Neural progenitor cell (in vitro differentiated cells): Measurements from ENCODE around the gene CNOT6L. TPM values are rescaled to one million over a fixed set of nuclear protein-coding genes. Genes with fewer than 3 reads are reported as not detected.

Experiments
- DNase-seq: peaks from one replicate; pipeline ENCODE4 v3.0.0-alpha.2; 2016; ENCODE audit warnings: low spot score
- H2AFZ ChIP-seq: fragments of 200-600 bp; sonication (generic); replicated peaks from 2 replicates; pipeline ENCODE4 v1.6.1; 2016; ENCODE audit warnings: antibody characterized with exemption
- H3F3A ChIP-seq: fragments of 200-600 bp; sonication (generic); 2 replicates; pipeline ENCODE4 v1.6.1; 2016; ENCODE audit warnings: antibody characterized with exemption, low read depth
- H3K27ac ChIP-seq: fragments of 200-600 bp; sonication (generic); 2 replicates; pipeline ENCODE4 v1.5.1; 2016; ENCODE audit warnings: mild to moderate bottlenecking
- H3K27me3 ChIP-seq: fragments of 200-600 bp; sonication (generic); 2 replicates; pipeline ENCODE4 v1.6.1; 2016; ENCODE audit warnings: mild to moderate bottlenecking, moderate library complexity
- H3K36me3 ChIP-seq: fragments of 200-600 bp; sonication (generic); 2 replicates; pipeline ENCODE4 v1.5.1; 2016
- H3K4me1 ChIP-seq: fragments of 200-600 bp; sonication (generic); 2 replicates; pipeline ENCODE4 v1.6.1; 2016; ENCODE audit warnings: mixed run types
- H3K4me2 ChIP-seq: fragments of 200-600 bp; sonication (generic); 2 replicates; pipeline ENCODE4 v1.6.1; 2016
- H3K4me3 ChIP-seq: fragments of 200-600 bp; sonication (generic); 2 replicates; pipeline ENCODE4 v1.5.1; 2016
- H3K79me2 ChIP-seq: fragments of 200-600 bp; sonication (generic); 2 replicates; pipeline ENCODE4 v1.6.1; 2016; ENCODE audit warnings: low read depth
- H3K9ac ChIP-seq: fragments of 200-600 bp; sonication (generic); 2 replicates; pipeline ENCODE4 v1.6.1; 2016
- H3K9me3 ChIP-seq: fragments of 200-600 bp; sonication (generic); 2 replicates; pipeline ENCODE4 v1.5.1; 2016; ENCODE audit warnings: low read depth
- H4K20me1 ChIP-seq: fragments of 200-600 bp; sonication (generic); 2 replicates; pipeline ENCODE4 v1.6.1; 2016; ENCODE audit warnings: low read depth
- H3K27ac Mint-ChIP-seq: 3 replicates; pipeline ENCODE4 v1.8.0; 2021; ENCODE audit warnings: mixed read lengths
- H3K27me3 Mint-ChIP-seq: 2 replicates; pipeline ENCODE4 v1.8.0; 2022; ENCODE audit warnings: low read depth, mild to moderate bottlenecking, inconsistent platforms, moderate library complexity, mixed read lengths; ENCODE audit not compliant: insufficient read depth
- H3K36me3 Mint-ChIP-seq: 3 replicates; pipeline ENCODE4 v1.8.0; 2021; ENCODE audit warnings: mixed read lengths
- H3K4me1 Mint-ChIP-seq: 3 replicates; pipeline ENCODE4 v1.8.0; 2021; ENCODE audit warnings: mixed read lengths
- H3K4me3 Mint-ChIP-seq: 3 replicates; pipeline ENCODE4 v1.8.0; 2021; ENCODE audit warnings: mild to moderate bottlenecking, moderate library complexity, mixed read lengths
- H3K9me3 Mint-ChIP-seq: 3 replicates; pipeline ENCODE4 v1.8.0; 2020; ENCODE audit warnings: mixed read lengths
- EZH2 ChIP-seq: fragments of 200-600 bp; sonication (generic); IDR thresholded peaks from 2 replicates; pipeline ENCODE4 v1.6.1; 2017; ENCODE audit warnings: antibody characterized with exemption, mild to moderate bottlenecking, moderate library complexity
- EZH2phosphoT487 ChIP-seq: fragments of 200-600 bp; sonication (generic); IDR thresholded peaks from 2 replicates; pipeline ENCODE4 v1.6.1; 2017; ENCODE audit warnings: antibody characterized with exemption
- total RNA-seq: library from RNA; depleted of rRNA; stranded (reverse); fragments of >200 nt; gene quantifications from 2 replicates; pipeline ENCODE4 v1.2.3, GENCODE V29; 2015; ENCODE audit warnings: low replicate concordance
- TF ChIP-seq, protein P1 (sequence below): fragments of 200-600 bp; sonication (generic); IDR thresholded peaks from 2 replicates; pipeline ENCODE4 v1.5.1; 2017; ENCODE audit warnings: antibody characterized with exemption, mild to moderate bottlenecking

The CNOT6L gene
- total RNA-seq, 1 donor from 2014 or later = 7.5 TPM

DNA sequence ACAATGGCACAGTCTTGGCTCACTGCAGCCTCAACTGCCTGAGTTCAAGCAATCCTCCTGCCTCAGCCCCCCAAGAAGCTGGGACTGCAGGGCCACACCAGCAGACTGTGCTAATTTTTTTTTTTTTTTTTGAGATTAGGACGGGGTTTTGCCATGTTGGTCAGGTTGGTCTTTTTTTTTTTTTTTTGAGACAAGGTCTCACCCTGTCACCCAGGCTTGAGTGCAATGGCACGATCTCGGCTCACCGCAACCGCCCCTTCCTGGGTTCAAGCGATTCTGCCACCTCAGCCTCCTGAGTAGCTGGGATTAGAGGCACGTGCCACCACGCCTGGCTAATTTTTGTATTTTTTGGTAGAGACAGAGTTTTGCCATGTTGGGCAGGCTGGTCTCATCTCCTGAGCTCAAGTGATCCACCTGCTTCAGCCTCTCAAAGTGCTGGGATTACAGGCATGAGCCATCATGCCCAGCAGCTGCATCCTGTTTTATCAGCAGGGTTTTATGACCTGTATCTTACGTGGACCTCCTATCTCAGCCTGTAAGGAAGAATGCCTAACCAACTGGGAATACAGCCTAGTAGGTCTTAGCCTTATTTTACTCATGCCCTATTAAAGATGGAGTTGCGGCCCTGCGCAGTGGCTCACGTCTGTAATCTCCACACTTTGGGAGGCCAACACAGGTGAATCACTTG lies 30.3 kb upstream of the CNOT6L start:
- H3K36me3 ChIP-seq = no peaks in the 10 kb centered on the region
- H3K36me3 Mint-ChIP-seq = no peaks in the 10 kb centered on the region
- no peaks in the 10 kb centered on the region for H3K4me1 ChIP-seq
- H3K4me2 ChIP-seq = no peak overlapping the region
- DNase-seq = no peak
- H4K20me1 ChIP-seq = no peaks in the 10 kb centered on the region
- H3K9me3 ChIP-seq = no peaks in the 10 kb centered on the region
- H3K27me3 Mint-ChIP-seq = no peaks in the 10 kb centered on the region
- H3F3A ChIP-seq = no peaks in the 10 kb centered on the region
- no peak overlapping the region for H3K27ac ChIP-seq
- TF ChIP-seq, protein P1, sequence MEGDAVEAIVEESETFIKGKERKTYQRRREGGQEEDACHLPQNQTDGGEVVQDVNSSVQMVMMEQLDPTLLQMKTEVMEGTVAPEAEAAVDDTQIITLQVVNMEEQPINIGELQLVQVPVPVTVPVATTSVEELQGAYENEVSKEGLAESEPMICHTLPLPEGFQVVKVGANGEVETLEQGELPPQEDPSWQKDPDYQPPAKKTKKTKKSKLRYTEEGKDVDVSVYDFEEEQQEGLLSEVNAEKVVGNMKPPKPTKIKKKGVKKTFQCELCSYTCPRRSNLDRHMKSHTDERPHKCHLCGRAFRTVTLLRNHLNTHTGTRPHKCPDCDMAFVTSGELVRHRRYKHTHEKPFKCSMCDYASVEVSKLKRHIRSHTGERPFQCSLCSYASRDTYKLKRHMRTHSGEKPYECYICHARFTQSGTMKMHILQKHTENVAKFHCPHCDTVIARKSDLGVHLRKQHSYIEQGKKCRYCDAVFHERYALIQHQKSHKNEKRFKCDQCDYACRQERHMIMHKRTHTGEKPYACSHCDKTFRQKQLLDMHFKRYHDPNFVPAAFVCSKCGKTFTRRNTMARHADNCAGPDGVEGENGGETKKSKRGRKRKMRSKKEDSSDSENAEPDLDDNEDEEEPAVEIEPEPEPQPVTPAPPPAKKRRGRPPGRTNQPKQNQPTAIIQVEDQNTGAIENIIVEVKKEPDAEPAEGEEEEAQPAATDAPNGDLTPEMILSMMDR = no peak
- TF ChIP-seq EZH2 (no peak), EZH2phosphoT487 (no peak)
- no peak overlapping the region for H2AFZ ChIP-seq
- no peak overlapping the region for H3K27ac Mint-ChIP-seq
- no peaks in the 10 kb centered on the region for H3K9me3 Mint-ChIP-seq
- H3K27me3 ChIP-seq = no peaks in the 10 kb centered on the region
- no peak overlapping the region for H3K4me3 Mint-ChIP-seq
- no peak overlapping the region for H3K9ac ChIP-seq
- H3K4me1 Mint-ChIP-seq = no peaks in the 10 kb centered on the region
- H3K79me2 ChIP-seq = no peaks in the 10 kb centered on the region
- H3K4me3 ChIP-seq = no peak overlapping the region

DNA sequence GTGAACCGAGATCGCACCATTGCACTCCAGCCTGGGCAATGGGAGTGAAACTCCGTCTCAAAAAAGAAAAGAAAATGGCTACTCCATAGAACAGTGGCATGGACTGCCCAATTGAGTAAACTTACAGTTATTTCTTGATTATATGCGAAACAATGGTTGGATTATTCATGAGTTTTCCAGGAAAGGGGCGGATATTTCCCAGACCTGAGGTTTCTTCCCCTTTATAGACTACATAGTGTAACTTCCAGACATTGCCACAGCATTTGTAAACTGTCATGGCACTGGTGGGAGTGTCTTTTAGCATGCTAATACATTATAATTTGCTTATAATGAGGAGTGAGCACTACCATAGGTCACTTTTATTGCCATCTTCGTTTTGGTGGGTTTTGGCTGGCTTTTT lies 29.3 kb upstream of the CNOT6L start:
- no peak overlapping the region for H3K4me3 Mint-ChIP-seq
- H3K27me3 Mint-ChIP-seq = no peaks in the 10 kb centered on the region
- TF ChIP-seq EZH2 (no peak), EZH2phosphoT487 (no peak)
- TF ChIP-seq, protein P1 = no peak
- Histone ChIP-seq H3K4me2 (no peak overlapping the region), H3K4me1 (no peaks in the 10 kb centered on the region), H4K20me1 (no peaks in the 10 kb centered on the region), H3K36me3 (no peaks in the 10 kb centered on the region), H3K9me3 (no peaks in the 10 kb centered on the region), H3K27ac (no peak overlapping the region), H2AFZ (no peak overlapping the region), H3K79me2 (no peaks in the 10 kb centered on the region), H3K27me3 (no peaks in the 10 kb centered on the region), H3F3A (no peaks in the 10 kb centered on the region), H3K9ac (no peak overlapping the region), H3K4me3 (no peak overlapping the region)
- H3K9me3 Mint-ChIP-seq = no peaks in the 10 kb centered on the region
- H3K36me3 Mint-ChIP-seq = no peaks in the 10 kb centered on the region
- H3K4me1 Mint-ChIP-seq = no peaks in the 10 kb centered on the region
- no peak for DNase-seq
- H3K27ac Mint-ChIP-seq = no peak overlapping the region

DNA sequence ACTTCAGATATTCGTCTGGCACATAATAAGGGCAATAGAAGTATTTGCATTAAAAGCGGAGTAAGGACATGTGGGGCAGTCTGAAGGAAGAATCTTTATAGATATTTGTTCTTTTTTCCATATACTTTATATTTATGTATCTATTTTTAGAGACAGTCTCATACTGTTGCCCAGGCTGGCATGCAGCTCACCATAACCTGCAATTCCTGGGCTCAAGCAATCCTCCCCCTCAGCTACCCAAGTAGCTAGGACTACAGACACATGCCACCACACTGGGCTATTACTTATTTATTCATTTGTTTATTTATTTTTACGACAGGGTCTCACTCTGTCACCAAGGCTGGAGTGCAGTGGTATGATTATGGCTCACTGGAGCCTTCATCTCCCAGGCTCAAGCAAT lies 26.8 kb upstream of the CNOT6L start:
- Histone ChIP-seq H3K79me2 (no peaks in the 10 kb centered on the region), H2AFZ (no peak overlapping the region), H3K4me2 (no peak overlapping the region), H4K20me1 (no peaks in the 10 kb centered on the region), H3K4me1 (no peaks in the 10 kb centered on the region), H3K27me3 (no peaks in the 10 kb centered on the region), H3K27ac (no peak overlapping the region), H3K9ac (no peak overlapping the region), H3K4me3 (no peak overlapping the region), H3K9me3 (no peaks in the 10 kb centered on the region), H3F3A (no peaks in the 10 kb centered on the region), H3K36me3 (no peaks in the 10 kb centered on the region)
- no peak for DNase-seq
- no peaks in the 10 kb centered on the region for H3K9me3 Mint-ChIP-seq
- H3K27me3 Mint-ChIP-seq = no peaks in the 10 kb centered on the region
- H3K4me1 Mint-ChIP-seq = no peaks in the 10 kb centered on the region
- H3K36me3 Mint-ChIP-seq = no peaks in the 10 kb centered on the region
- no peak overlapping the region for H3K4me3 Mint-ChIP-seq
- TF ChIP-seq EZH2 (no peak), EZH2phosphoT487 (no peak)
- TF ChIP-seq, protein P1 = no peak
- no peak overlapping the region for H3K27ac Mint-ChIP-seq
